ENCODE data around the gene RBM42. TPM values are rescaled to one million over a fixed set of nuclear protein-coding genes. Genes with fewer than 3 reads are reported as not detected.
"Not testable (repeated sequence)": the region's sequence is repeated elsewhere in the genome, so short reads cannot be mapped to it uniquely, and the experiment has no call there.

RBM42 gene
- total RNA-seq, 1 experiment from 2014 or later = 72.5 TPM

DNA sequence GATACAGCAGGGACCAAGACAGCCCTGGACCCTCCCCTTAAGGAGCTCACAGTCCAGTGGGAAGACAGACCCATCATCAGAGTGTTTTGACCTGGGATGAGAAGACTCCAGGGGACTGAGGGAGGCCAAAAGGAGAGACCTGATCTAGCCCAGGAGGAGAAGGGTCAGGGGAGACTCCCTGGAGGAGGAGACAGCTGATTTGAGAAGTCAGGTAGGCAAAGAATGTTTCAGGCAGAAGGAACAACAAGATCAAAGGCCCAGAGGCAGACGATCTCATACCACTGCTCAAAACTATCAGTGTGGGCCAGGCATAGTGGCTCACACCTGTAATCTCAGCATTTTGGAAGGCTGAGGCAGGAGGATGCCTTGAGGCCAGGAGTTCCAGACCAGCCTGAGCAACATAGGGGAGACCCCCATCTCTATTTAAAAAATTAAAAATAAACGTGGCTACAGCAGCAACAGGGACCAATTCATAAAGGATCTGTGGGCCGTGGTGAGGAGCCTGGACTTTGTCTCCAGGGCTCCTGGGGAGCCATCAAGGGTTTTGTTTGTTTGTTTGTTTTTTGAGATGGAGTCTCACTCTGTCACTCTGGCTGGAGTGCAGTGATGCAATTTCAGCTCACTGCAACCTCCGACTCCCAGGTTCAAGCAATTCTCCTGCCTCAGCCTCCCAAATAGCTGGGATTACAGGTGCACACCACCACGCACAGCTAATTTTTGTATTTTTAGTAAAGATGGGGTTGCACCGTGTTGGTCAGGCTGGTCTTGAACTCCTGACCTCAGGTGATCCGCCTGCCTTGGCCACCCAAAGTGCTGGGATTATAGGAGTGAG is 17.1 kb downstream of the RBM42 start:
- DNase-seq (ENCODE audit: extremely low read depth, low read depth) = no peak

DNA sequence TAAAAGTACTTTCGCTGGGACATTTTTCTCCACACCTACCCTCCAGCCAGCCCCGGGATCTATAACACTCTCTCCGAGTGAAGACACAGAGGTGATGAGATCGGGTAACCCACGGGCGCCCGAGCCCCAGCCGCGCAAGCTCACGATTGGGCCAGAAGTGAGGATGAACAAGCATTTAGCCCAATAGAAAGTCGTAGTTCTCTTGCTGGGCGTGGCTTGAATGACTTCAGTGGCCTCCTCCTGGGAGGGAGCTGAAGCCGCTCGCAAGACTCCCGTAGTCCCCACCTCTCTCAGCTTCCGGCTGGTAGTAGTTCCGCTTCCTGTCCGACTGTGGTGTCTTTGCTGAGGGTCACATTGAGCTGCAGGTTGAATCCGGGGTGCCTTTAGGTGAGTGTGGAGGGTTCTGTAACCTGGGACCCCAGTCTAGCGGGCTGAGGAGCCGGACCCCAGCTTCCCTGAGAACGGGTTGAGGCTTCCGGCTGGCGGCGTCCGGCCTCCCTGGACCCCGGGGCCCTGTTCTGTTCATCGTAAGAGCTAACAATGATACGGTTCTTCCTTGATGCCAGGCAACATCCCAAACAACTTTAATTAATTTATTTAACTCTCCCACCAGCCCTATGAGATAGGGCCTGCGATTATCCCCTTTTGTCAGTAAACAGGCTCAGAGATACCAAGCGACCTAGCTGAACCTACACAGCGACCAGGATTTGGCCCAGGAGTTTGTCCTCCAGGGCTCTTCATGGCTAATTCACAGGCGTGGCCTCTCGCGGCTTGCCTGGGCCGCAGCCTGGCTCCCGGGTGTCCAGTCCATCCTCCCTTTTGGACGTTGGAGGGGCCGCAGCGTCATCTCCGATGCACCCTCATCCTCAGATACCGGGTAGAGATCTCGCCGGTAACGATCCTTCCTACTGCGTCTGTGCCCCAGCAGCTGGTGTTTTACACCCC is 19.5 kb downstream of the RBM42 start, which contains the start of gene COX6B1:
Gene COX6B1 (plus strand): TSS at position 307 of the 945 bp plus-strand sequence. CDS start 2,921 bp downstream, outside the sequence.
- peak; percentile 98 for DNase-seq (ENCODE audit: extremely low read depth, low read depth)

DNA sequence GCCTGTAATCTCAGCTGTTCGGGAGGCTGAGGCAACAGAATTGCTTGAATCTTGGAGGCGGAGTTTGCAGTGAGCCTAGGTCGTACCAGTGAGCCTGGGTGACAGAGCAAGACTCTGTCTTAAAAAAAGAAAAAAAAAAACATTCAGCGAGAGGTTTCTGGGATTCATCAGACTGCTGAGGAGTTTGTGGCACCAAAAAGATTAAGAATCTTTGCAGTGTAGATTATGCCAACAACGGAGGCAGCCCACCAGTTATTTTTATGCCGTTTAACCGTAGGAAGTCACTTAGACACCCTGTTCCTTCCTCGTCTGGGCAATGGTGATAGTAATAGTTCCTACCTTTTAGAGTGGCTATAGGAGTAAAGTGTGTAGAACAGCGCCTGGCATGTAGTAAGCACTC is 21.7 kb downstream of the RBM42 start:
- DNase-seq (ENCODE audit: extremely low read depth, low read depth) = no peak

DNA sequence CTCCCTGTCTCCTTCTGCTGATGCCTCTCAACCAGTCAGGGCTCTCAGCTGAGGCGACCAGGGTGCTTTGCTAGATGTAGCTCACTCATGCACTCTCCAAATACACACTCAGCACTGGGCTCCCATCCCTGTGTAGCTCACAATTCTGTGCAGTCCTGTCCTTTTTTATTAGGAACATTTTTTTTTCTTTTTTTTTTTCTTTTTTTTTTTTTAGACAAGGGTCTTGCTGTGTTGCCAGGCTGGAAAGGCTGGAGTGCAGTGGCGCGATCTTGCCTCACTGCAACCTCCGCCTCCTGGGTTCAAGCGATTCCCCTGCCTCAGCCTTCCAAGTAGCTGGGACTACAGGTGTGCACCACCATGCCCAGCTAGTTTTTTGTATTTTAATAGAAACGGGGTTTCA is 26.0 kb downstream of the RBM42 start:
- DNase-seq (ENCODE audit: extremely low read depth, low read depth) = not testable (repeated sequence)

DNA sequence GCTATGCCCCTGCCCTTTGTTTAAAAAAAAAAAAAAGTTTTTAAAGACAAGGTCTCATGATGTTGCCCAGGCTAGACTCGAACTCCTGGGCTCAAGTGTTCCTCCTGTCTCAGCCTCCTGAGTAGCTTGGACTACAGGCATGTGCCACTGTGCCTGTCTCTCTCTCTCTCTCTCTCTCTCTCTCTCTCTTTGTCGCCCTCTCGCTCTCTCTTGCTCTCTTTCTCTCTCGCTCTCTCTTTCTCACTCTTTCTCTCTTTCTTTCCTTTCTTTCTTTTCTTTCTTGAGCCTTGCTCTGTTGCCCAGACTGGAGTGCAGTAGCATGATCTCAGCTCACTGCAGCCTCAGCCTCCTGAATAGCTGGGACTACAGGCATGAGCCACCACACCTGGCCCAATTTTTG is 26.8 kb downstream of the RBM42 start:
- no peak for DNase-seq (ENCODE audit: extremely low read depth, low read depth)

DNA sequence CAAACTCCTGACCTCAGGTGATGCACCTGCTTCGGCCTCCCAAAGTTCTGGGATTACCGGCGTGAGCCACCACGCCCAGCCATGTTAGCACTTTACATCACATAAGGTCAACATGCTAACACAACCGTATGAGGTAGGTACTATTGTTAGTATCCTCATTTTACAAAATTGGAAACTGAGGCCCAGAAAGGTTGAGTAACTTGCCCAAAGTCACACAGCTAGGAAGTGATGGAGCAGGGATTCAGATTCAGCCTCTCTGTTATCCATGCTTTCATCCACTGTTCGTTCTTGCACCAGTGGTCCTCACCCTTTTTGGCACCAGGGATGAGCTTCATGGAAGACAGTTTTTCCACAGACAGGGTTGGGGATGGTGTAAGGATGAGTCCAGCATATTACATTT is 27.9 kb downstream of the RBM42 start:
- DNase-seq (ENCODE audit: extremely low read depth, low read depth) = no peak

DNA sequence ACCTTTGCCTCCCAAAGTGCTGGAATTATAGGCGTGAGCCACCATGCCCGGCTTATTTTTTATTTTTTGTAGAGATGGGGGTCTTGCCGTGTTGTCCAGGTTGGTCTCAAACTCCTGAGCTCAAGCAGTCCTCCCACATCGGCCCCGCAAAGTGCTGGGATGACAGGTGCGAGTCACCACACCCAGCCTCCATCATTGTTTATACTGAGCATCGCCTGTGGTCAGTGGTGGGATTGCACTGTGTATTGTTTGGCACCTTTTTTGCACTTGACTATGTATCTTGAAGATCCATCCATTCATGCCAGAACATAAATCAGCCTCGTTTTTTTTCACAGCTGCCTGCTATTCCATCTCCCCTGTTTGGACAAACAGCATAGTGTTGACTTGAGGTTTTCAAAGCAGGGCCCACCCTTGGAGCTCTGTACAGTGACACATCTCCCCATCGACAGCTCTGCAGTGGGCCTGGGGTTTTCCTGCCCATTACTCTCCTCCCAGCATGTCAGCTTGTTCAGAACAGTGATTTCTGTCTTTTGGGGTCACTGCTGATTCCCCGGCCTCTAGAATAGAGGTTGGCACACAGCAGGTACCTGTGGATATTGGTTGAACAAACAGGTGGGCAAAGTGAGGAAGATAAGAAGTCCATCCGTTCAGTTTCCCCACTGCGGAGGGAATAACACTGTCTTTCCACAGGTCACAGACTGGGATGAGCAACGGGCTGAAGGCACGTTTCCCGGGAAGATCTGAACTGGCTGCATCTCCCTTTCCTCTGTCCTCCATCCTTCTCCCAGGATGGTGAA is 29.3 kb downstream of the RBM42 start:
- no peak for DNase-seq (ENCODE audit: extremely low read depth, low read depth)

DNA sequence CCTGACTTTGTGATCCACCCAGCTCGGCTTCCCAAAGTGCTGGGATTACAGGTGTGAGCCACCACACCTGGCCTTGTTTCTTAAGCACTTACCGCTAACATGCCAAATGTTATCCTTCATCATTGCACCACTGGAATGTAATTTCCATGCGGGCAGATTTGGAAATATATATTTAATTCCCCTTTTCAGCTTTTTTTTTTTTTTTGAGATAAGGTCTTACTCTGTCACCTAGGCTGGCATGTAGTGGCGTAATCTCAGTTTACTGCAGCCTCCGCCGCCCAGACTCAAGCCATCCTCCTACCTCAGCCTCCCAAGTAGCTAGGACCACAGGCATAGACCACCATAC is 33.1 kb downstream of the RBM42 start:
- DNase-seq (ENCODE audit: extremely low read depth, low read depth) = no peak

DNA sequence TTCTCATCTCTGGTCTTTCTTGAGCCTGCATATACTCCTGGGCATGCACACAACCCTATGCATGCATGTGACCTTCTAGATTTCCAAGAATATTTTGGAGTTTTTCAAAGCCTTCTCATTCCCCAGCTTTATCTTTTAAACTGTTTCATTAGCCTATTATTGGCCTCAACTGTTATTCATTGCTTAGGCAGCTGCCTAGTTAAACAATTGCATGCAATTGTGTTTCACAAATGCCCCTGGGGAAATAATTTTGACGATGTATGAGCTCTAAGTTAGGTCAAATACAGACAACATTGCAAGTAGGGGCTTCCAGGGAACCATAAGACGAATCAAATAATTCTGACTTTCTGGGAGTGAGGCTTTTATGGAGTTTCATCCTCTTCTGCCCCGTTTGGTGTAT is 35.1 kb downstream of the RBM42 start:
- DNase-seq (ENCODE audit: extremely low read depth, low read depth) = no peak

DNA sequence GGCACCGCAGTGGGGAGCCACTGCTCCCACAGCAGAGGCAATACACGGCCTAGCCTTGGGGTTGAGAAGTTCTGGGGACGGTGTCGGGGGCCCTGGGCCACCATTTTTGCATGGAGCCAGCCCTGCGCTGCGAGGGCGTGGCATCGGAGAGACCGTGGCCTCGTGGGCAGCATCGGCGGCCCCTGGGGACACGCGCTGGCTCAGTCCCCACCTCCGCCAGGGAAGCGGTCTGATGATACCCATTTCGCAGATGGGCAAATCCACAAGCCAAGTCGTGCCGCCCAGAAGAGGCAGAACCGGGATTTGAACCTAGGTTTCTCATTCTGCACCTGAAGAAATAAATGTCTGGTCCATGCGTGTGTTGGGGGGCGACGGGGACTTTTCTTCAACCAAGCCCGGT is 36.3 kb downstream of the RBM42 start:
- DNase-seq (ENCODE audit: extremely low read depth, low read depth) = no peak

DNA sequence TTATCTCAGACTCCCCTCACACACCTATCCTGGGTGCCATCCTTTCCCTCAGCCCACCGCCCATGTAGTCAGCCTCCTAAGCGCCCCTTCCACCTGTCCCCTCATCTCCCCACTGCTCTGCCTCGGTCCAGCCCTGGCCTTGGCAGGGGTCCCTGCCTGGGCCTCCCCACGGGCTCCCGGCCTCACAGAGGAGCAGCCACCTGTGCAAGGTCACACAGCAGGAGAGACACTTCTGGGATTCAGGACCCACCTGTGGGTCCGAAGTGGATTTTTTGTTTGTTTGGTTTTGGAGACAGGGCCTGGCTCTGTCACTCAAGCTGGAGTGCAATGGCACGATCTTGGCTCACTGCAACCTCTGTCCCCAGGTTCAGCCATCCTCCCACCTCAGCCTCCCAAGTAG is 36.8 kb downstream of the RBM42 start:
- no peak for DNase-seq (ENCODE audit: extremely low read depth, low read depth)

DNA sequence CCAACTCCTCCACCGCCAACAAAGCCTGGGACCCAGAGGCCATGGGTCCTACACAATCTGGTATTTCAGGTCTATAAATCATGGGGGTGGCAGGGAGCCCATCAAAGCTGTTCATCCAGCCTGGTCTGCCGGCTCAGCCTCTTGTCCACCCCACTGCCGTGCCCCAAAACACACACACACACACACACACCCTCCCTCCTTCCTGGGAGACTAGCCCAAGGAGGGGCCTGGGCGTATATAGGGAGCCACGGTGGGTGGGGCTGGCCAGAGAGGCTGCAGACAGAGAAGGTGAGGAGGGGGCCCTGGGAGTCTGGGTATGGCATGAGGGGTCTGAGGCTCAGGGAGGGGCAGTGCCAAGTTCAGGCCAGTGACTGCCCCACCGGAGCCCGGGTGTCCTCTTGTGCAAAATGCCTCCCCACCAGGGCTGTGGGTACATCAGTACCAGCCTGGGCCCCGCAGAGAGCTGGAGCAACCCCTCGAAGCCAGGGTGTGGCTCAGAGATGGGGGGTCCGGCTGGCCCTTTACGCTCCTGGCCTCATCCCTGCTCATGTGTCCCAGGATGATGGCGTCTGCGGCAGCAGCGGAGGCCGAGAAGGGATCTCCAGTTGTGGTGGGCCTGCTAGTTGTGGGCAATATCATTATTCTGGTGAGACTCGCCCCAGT is 37.5 kb downstream of the RBM42 start, which contains the start of gene UPK1A:
Gene UPK1A (plus strand): TSS at position 267 of the 663 bp plus-strand sequence. CDS start 296 bp downstream, at position 563.
- no peak for DNase-seq (ENCODE audit: extremely low read depth, low read depth)

DNA sequence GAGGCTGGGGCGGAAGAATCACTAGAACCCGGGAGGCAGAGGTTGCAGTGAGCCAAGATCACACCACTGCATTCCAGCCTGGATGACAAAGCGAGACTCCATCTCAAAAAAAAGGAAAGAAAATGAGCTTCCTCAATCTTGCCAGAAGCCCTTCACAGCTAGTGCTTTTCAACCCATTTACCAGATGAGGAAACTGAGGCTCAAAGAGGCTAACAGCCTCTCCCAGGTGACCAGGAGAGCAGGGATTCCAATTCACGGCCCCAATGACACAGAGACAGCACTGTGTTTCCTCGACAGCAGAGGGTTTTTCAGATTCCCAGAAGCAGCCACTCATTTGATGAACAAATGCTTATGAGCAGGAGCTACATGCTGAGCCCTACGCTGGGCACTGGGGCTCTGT is 40.7 kb downstream of the RBM42 start:
- no peak for DNase-seq (ENCODE audit: extremely low read depth, low read depth)

DNA sequence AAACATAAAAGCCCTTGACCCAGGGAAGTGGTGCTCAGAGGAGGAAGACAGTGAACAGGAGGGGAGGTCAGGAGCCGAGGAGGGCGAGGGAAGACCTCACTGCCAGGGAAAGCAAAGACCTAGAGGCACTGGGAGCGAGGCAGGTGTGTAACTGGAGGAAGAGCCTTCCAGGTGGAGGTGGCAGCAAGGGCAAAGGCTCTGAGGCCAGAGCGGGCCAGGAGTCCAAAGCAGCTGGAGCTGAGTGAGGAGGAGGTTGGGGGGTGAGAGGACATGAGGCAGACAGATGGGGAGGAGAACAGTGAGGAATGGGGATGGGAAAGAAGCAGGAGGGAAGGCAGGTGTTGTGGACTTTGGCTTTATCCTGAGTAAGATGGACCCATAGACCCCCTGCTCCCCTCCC is 41.1 kb downstream of the RBM42 start:
- DNase-seq (ENCODE audit: extremely low read depth, low read depth) = no peak

DNA sequence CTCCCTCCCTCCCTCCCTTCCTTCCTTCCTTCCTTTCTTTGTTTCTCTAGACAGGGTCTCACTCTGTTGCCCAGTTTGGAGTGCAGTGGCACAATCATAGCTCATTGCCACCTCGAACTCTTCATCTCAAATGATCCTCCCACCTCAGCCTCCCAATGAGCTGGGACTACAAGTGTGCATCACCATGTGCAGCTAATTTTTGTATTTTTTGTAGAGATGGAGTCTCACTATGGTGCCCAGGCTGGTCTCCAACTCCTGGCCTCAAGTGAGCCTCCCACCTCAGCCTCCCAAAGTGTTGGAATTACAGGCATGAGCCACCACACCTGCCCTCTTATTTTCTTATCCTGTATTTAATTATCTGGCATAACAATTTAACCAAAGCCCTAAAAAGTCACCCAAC is 41.9 kb downstream of the RBM42 start:
- DNase-seq (ENCODE audit: extremely low read depth, low read depth) = no peak

DNA sequence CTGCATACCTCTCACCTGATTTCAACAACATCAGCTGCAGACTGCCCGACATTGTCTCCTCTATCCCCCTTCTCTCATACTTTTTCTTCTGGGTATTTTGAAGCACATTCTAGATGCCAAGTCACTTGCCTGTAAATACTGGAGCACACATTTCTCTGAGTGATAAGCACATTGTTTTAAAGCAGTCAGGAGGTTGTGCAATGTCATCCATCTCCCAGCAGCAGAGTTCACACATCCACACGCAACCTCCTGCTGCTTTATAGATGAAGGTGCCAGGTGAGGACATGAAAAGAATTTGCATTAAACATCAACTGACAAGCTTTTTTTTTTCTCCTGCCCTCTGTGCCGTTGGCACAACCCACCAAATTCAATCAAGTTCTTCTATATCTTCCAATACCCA is 43.0 kb downstream of the RBM42 start:
- DNase-seq (ENCODE audit: extremely low read depth, low read depth) = no peak

DNA sequence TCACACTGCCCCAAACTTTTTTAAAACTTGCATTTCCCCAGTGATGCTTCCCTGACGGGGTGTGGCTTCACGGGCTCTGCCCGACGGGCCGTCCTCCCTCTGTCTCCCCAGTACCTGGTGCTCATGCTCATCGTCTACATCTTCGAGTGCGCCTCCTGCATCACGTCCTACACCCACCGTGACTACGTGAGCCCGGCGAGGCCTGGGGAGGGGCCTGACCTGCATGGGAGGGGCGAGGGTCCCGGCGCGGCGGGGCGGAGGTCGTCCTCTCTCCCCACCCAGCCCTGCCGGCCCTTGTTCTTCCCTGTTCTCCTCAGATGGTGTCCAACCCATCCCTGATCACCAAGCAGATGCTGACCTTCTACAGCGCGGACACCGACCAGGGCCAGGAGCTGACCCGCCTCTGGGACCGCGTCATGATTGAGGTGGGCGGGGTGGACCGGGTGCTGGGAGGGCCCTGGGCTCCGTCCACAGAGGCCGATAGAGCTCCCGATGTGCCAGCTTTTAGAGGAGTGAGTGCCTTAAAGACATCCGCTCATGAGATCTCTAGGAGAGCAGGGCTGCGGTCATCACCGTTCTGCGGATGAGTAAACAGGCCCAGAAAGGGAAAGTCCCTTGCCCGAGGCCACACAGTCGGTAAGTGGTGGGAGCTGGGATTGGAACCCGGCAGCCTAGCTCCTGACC is 44.4 kb downstream of the RBM42 start:
- DNase-seq (ENCODE audit: extremely low read depth, low read depth) = peak; percentile 33

DNA sequence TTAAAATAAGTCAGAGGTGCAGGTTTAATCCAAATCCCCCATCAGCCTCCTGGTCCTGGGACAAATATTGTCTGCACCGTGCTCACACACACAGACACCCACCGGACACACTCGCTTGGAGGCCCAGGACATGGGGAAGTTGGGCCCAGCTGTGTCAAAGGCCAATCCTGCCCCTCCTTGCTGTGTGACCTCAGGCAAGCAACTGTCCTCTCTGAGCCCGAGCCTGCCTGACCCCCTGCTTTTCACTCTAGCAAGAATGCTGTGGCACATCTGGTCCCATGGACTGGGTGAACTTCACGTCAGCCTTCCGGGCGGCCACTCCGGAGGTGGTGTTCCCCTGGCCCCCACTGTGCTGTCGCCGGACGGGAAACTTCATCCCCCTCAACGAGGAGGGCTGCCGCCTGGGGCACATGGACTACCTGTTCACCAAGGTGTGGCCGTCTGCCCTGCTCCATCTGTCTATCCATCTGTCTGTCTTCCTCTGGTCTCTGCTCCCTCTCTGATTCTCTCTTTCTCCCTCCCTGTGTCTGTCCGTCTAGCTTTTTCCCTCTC is 46.8 kb downstream of the RBM42 start:
- DNase-seq (ENCODE audit: extremely low read depth, low read depth) = no peak

Measured in NCI-H460 (cell line).